Measurements from ENCODE around the gene C1GALT1.

GRCh38 chr7:7251742-7252141, 69.4 kb downstream of the C1GALT1 start:
- TF ChIP-seq CTCF (IDR thresholded peaks at IDR 0.05; ENCODE audit: low read length), result no peak
- no peak for TF ChIP-seq EZH2 (IDR thresholded peaks at IDR 0.05; ENCODE audit: borderline replicate concordance, low read length)

All from OCI-LY1 (cell line).